Adipose tissue (tissue), 3 donors: ENCODE results near the gene CD6. TPM values are rescaled to one million over a fixed set of nuclear protein-coding genes. Genes with fewer than 3 reads are reported as not detected.
"Not testable (repeated sequence)": the region's sequence is repeated elsewhere in the genome, so short reads cannot be mapped to it uniquely, and the experiment has no call there.

Experiments
- H3K27ac ChIP-seq: one replicate; pipeline ENCODE4 v1.5.1; 2013; ENCODE audit warnings: low read depth, low read length
- WGBS, 3 donors: extraction: QIAGEN DNeasy Blood & Tissue Kit; methylation state at CpG; one replicate each; pipeline ENCODE4 v1.1.7; 2013; 5-methylcytosine and 5-hydroxymethylcytosine counted together
- polyA plus RNA-seq, 3 donors: library from polyadenylated mRNA; stranded (reverse); fragments of 200-250 nt; gene quantifications; one replicate each; pipeline ENCODE4 v1.2.3, GENCODE V29; 2013
- donor health status: healthy with polysubstance abuse.
- donor health status: Bipolar disorder and iron deficiency.
- donor health status: healthy.

Gene CD6
- polyA plus RNA-seq, 3 donors = 0.45 to 1.7 (median 0.82) TPM

- WGBS, 3 donors = 86 to 89% (median 86%) methylated on average over 6 of the region's 6 CpGs
- no peak overlapping the region for H3K27ac ChIP-seq
Measured at GRCh38 chr11:60973699-60974098, 2.2 kb downstream of the CD6 start.

- 85 to 88% (median 88%) methylated on average over 13 of the region's 13 CpGs for WGBS, 3 donors
- H3K27ac ChIP-seq = not testable (repeated sequence)
Measured at GRCh38 chr11:60974316-60974715, 2.8 kb downstream of the CD6 start.

- 89 to 90% (median 90%) methylated on average over 6 of the region's 6 CpGs for WGBS, 3 donors
Measured at GRCh38 chr11:60974726-60975125, 3.2 kb downstream of the CD6 start.

GRCh38 chr11:60977224-60977623 is 5.7 kb downstream of the CD6 start:
- WGBS, 3 donors = 81 to 84% (median 84%) methylated on average over 4 of the region's 4 CpGs
- no peak overlapping the region for H3K27ac ChIP-seq

More at GRCh38 chr11:60974726-60975125, 3.2 kb downstream of the CD6 start:
- no peak overlapping the region for H3K27ac ChIP-seq

GRCh38 chr11:60977836-60978235 is 6.4 kb downstream of the CD6 start:
- H3K27ac ChIP-seq = no peak overlapping the region

GRCh38 chr11:60978546-60979380 is 7.3 kb downstream of the CD6 start:
- WGBS, 3 donors = 79 to 86% (median 84%) methylated on average over 10 of the region's 10 CpGs
- H3K27ac ChIP-seq = no peak overlapping the region

GRCh38 chr11:60981515-60981914 is 10.0 kb downstream of the CD6 start:
- 85 to 93% (median 90%) methylated on average over 11 to 12 of the region's 12 CpGs for WGBS, 3 donors
- H3K27ac ChIP-seq = no peak overlapping the region

- no peak overlapping the region for H3K27ac ChIP-seq
- 84 to 85% (median 84%) methylated on average over 8 of the region's 8 CpGs for WGBS, 3 donors
Measured at GRCh38 chr11:60982184-60982583, 10.7 kb downstream of the CD6 start.

- WGBS, 3 donors = 69 to 77% (median 73%) methylated on average over 6 of the region's 6 CpGs
- H3K27ac ChIP-seq = no peak overlapping the region
Measured at GRCh38 chr11:60984149-60984548, 12.7 kb downstream of the CD6 start.

GRCh38 chr11:60984636-60985035 is 13.2 kb downstream of the CD6 start:
- H3K27ac ChIP-seq = no peak overlapping the region
- 62 to 78% (median 76%) methylated on average over 4 of the region's 4 CpGs for WGBS, 3 donors

- WGBS, 3 donors = 66 to 90% (median 87%) methylated on average over 2 of the region's 2 CpGs
- no peak overlapping the region for H3K27ac ChIP-seq
Measured at GRCh38 chr11:60985501-60985900, 14.0 kb downstream of the CD6 start.

GRCh38 chr11:60985991-60986915 is 14.8 kb downstream of the CD6 start:
- WGBS, 3 donors = 72 to 78% (median 77%) methylated on average over 17 of the region's 17 CpGs
- H3K27ac ChIP-seq = no peak overlapping the region

GRCh38 chr11:60987577-60988277 is 16.2 kb downstream of the CD6 start:
- 84 to 91% (median 89%) methylated on average over 9 of the region's 9 CpGs for WGBS, 3 donors
- H3K27ac ChIP-seq = no peak overlapping the region

- WGBS, 3 donors = 77 to 83% (median 79%) methylated on average over 2 of the region's 2 CpGs
- no peak overlapping the region for H3K27ac ChIP-seq
Measured at GRCh38 chr11:60988658-60989057, 17.2 kb downstream of the CD6 start.

- no peak overlapping the region for H3K27ac ChIP-seq
- 55 to 74% (median 60%) methylated on average over 12 of the region's 12 CpGs for whole genome bisulfite sequencing, 3 donors
Measured at GRCh38 chr11:60989093-60989650, 17.7 kb downstream of the CD6 start.

GRCh38 chr11:60991457-60991856 is 20.0 kb downstream of the CD6 start:
- H3K27ac ChIP-seq = no peak overlapping the region
- 87 to 91% (median 90%) methylated on average over 4 of the region's 4 CpGs for WGBS, 3 donors

- no peak overlapping the region for H3K27ac ChIP-seq
- 38 to 54% (median 45%) methylated on average over 5 of the region's 5 CpGs for WGBS, 3 donors
Measured at GRCh38 chr11:60992842-60993409, 21.4 kb downstream of the CD6 start.

GRCh38 chr11:60993615-60994014 is 22.1 kb downstream of the CD6 start:
- no peak overlapping the region for H3K27ac ChIP-seq
- 52 to 72% (median 57%) methylated on average over 7 of the region's 7 CpGs for WGBS, 3 donors
